Glomerular visceral epithelial cell (primary cell): Measurements from ENCODE around the gene NIPSNAP3A.
"Not testable (repeated sequence)": the region's sequence is repeated elsewhere in the genome, so short reads cannot be mapped to it uniquely, and the experiment has no call there.

ENCODE experiments used
- DNase-seq: peaks from one replicate; pipeline ENCODE4 v3.0.0-alpha.2; 2016; ENCODE audit errors: extremely low spot score

NIPSNAP3A gene

GRCh38 chr9:104747565-104748358, at the start of gene NIPSNAP3A:
TSS of gene NIPSNAP3A (plus strand) at chr9:104747683. CDS start at chr9:104747793, 110 bp downstream.
- DNase-seq, result peak; percentile 76

DNA sequence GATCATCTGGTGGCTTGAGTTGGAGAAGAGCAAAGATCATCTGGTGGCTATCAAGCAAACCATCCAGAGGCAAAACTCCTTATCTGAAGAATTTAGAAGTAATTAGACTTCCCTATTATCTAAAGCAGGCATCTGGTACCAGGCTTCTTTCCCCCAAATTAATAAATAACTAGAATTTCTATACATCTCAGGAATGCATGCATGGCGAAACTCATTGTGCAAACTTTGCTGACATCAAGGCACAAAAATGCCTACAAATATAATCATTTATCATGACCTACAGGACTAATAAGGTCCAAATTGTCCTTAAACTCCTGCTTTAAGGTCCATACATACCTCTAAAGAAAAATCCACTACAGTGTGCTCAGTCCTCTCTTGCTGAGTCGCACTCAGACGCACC, 47.2 kb upstream of the NIPSNAP3A start:
- DNase-seq, result no peak

- DNase-seq, result not testable (repeated sequence)
Measured at GRCh38 chr9:104708737-104709136, 38.7 kb upstream of the NIPSNAP3A start.

GRCh38 chr9:104711604-104712003, 35.9 kb upstream of the NIPSNAP3A start:
- no peak for DNase-seq

GRCh38 chr9:104725014-104725413, 22.5 kb upstream of the NIPSNAP3A start:
- DNase-seq, result no peak

DNA sequence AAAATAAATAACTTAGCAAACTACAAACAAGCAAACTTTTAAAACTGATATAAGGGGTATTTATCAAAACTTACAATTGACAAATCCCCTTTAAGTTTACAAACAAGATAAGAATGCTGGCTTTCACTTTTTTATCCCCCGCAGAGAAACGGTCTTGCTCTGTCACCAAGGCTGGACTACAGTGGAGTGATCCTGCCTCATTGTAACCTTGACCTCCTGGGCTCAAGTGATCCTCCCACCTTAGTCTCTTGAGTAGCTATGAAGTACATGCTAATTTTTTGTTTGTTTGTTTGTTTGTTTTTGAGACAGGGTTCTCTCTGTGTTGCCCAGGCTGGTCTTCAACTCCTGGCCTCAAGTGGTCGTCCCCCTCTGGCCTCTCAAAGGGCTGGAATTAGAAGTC, 9.0 kb upstream of the NIPSNAP3A start:
- no peak for DNase-seq

GRCh38 chr9:104740621-104741020, 6.9 kb upstream of the NIPSNAP3A start:
- peak; percentile 12 for DNase-seq

DNA sequence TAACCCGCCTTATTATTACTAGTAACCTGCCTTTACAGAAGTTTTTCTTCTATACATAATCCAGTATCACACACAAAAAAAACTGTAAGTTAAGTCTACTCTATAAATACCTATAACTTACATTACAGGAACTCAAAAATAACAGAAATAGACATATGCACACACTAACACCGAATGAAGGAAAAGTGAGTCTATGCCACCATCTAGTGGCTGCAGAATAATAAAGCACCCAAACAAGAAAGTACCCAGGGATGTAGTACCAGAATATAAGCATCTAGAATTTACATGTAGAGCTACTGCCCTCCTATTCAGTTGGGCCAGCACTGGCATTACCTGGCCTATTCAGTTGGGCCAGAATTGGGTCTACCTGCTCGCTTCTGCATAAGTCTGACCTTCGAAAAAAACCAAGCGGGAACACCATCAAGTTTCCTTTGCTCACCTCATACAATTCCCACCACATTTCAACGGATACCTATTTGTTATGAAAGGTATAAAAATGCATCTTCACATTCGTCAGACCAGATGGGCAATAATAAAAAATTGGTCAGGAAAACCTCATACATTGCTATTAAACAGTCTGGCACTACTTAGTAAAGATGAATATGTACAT, 4.0 kb upstream of the NIPSNAP3A start:
- DNase-seq, result peak; percentile 68

DNA sequence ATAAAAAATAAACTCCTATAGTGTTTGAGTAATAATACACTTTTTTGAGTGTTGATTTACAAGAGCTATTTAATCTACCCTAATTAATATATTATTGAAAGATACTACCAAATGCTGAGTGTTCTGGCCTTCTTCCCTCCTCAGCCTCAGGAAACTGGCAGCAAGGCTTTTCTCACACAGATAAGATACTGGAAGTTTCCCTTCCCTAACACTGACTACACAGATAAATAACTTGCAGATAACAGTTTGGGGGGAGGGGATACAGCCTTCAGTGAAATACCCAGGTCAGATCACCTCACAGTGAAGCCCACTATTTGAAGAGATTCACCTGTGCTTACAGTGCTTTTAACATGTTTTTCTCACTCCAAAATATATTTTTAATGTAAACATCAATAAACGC, 1.6 kb upstream of the NIPSNAP3A start:
- no peak for DNase-seq

DNA sequence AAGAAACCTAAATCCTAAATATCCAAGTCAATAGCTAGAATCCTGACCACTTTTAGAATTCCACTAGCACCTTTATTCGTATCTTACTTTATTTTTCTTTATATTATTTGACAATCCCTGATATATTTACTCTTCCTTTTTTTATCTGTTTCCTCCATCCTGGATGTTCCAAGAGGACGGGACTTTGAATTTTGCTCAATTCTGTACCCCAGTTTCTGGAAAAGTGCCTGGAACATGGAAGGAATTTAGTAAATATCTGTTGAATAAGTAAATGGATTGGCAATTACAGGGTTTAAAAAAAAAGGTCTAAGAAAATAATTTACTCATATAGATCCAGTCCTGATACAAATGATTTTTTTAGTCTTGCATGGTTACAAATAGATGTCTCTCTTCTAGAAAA, 1.2 kb upstream of the NIPSNAP3A start:
- no peak for DNase-seq

GRCh38 chr9:104746798-104747197, 685 bp upstream of the NIPSNAP3A start:
- DNase-seq, result no peak

GRCh38 chr9:104747245-104747564, 278 bp upstream of the NIPSNAP3A start:
- DNase-seq, result no peak

GRCh38 chr9:104748359-104749031, 1.0 kb downstream of the NIPSNAP3A start:
- DNase-seq, result peak; percentile 20

DNA sequence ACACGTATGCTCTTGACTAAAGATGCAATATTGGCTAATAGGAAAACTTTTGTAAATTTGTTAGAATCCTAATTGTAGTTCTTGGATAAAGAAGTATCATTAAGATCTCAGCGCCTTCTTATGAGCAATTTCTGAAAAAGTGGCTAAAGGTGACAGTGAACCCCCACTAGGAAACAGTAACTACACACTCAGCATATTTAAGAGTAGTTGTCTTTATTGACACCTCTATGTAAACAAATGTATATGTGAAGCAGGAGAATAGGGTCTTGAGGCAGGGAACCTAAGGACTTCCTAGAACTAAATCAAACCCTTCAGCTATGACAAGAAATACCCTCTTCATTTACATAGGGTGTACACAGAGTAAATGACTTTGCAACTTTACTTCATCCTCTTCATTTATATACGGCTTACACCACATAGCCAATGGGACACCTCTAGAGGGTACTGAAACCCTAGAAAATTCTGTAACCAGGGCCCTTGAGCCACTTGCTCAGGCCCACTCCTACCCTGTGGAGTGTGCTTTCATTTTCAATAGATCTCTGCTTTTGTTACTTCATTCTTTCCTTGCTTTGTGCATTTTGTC, 2.8 kb downstream of the NIPSNAP3A start:
- DNase-seq, result no peak

- no peak for DNase-seq
Measured at GRCh38 chr9:104758974-104759373, 11.5 kb downstream of the NIPSNAP3A start.

GRCh38 chr9:104765138-104765537, 17.7 kb downstream of the NIPSNAP3A start:
- no peak for DNase-seq

- no peak for DNase-seq
Measured at GRCh38 chr9:104766025-104766424, 18.5 kb downstream of the NIPSNAP3A start.

- no peak for DNase-seq
Measured at GRCh38 chr9:104767507-104767906, 20.0 kb downstream of the NIPSNAP3A start.

DNA sequence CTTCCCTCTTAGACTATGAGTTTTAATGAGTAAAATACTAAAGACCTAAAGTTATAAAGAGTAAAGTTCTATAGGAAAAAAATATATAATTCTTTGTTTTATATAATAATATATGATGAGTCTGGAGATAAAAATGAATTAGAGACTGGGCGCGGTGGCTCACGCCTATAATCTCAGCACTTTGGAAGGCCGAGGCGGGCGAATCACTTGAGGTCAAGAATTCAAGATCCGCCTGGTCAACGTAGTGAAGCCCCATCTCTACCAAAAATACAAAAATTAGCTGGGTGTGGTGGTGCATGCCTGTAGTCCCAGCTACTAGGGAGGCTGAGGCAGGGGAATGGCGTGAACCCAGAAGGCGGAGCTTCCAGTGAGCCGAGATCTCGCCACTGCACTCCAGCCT, 21.5 kb downstream of the NIPSNAP3A start:
- DNase-seq, result not testable (repeated sequence)

DNA sequence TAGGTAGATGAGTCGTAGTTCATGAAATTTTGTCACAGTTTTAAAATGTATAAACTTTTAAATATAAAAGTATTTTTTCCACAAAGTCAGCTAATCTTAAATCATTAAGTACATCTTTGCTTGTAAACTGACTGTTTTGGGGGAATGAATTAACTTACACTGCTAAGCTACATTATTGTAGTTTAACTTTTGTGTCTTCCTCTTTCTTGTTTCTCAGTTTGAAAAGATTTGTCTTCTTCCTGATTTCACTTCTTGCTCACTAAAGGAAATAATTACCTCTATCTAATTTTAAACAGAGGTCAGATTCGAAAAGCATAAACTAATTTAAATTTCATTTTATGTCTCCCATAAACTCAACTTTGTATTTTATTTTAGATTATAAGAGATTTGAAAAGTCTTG, 22.2 kb downstream of the NIPSNAP3A start:
- DNase-seq, result no peak

GRCh38 chr9:104772714-104773510, 25.4 kb downstream of the NIPSNAP3A start:
- DNase-seq, result no peak

DNA sequence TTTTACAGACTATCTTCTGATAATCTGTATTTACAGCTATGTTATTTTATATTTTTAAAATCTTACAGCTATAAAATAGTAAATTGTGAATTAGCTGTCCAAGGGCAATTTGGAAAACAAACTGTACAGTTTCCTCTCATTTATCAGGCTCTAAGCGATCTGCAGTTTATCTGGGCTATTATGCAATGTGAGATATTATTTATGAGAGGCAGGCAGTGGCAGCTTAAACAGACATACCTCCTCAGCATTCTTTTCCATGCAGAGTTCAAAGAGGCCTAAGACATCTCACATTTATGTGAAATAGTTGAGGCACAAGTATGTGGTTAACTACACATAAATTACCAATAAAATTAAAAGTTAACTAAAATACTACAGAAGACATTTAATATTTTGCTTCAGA, 26.6 kb downstream of the NIPSNAP3A start:
- DNase-seq, result no peak
